ENCODE measurements around the gene ROBO1. TPM values are rescaled to one million over a fixed set of nuclear protein-coding genes. Genes with fewer than 3 reads are reported as not detected.

Gene ROBO1
- total and polyA plus RNA-seq, 2 of the 8 experiments (the other 6 are each of a cell fraction or from before 2014, with no cell fraction given), result 51.4 to 91.0 TPM

GRCh38 chr3:79039192-79039591, 728.6 kb downstream of the ROBO1 start:
- Histone ChIP-seq H3K9ac (replicated peaks in 1 of 4; ENCODE audit: extremely low read depth in 1 of 4, low read depth in 3 of 4, low read length in 3 of 4) (no peak overlapping the region), H2BK120ac (replicated peaks; ENCODE audit: low read depth, low read length) (no peak overlapping the region), H2BK12ac (ENCODE audit: low read depth, low read length) (no peak overlapping the region), H3K4ac (replicated peaks; ENCODE audit: insufficient read length, low read depth, low read length) (no peak overlapping the region), H3K18ac (ENCODE audit: extremely low read depth, low read length) (no peak overlapping the region), H3K9me3 (ENCODE audit: insufficient read depth in 2 of 2, low read depth in 1 of 2, low read length in 1 of 2) (no peaks in the 10 kb centered on the region), H4K91ac (replicated peaks; ENCODE audit: insufficient read length, low read length) (no peak overlapping the region), H2BK15ac (ENCODE audit: low read length) (no peak overlapping the region), H3K36me3 (ENCODE audit: control insufficient read depth in 2 of 4, insufficient read depth in 4 of 4, low read length in 3 of 4) (no peaks in the 10 kb centered on the region), H2AFZ (ENCODE audit: low read length) (no peak overlapping the region), H2BK5ac (ENCODE audit: low read depth, low read length) (no peak overlapping the region), H3K56ac (replicated peaks; ENCODE audit: insufficient read length, low read depth, low read length) (no peak overlapping the region), H3K79me1 (ENCODE audit: low read depth, low read length) (no peaks in the 10 kb centered on the region), H4K20me1 (replicated peaks in 1 of 2; ENCODE audit: control insufficient read depth in 1 of 2, insufficient read depth in 2 of 2, low read length in 2 of 2) (no peaks in the 10 kb centered on the region), H3K27me3 (replicated peaks in 1 of 4; ENCODE audit: control insufficient read depth in 3 of 4, extremely low read depth in 1 of 4, insufficient read depth in 3 of 4, low read length in 3 of 4) (no peaks in the 10 kb centered on the region), H3K4me2 (ENCODE audit: insufficient read depth in 1 of 2, low read depth in 2 of 2, low read length in 2 of 2) (no peak overlapping the region), H3K79me2 (ENCODE audit: control insufficient read depth in 1 of 2, insufficient read depth in 2 of 2, low read length in 2 of 2) (no peaks in the 10 kb centered on the region), H3K23ac (ENCODE audit: insufficient read length) (no peak overlapping the region), H3K4me3 (ENCODE audit: extremely low read depth in 1 of 4, insufficient read depth in 2 of 4, low read depth in 3 of 4, low read length in 4 of 4) (no peak overlapping the region), H3K14ac (ENCODE audit: insufficient read length) (no peak overlapping the region), H3K23me2 (ENCODE audit: low read depth, low read length) (no peaks in the 10 kb centered on the region), H2BK20ac (ENCODE audit: low read length) (no peak overlapping the region), H3K4me1 (replicated peaks in 1 of 4; ENCODE audit: control insufficient read depth in 3 of 4, insufficient read depth in 4 of 4, low read length in 3 of 4) (no peaks in the 10 kb centered on the region), H4K8ac (ENCODE audit: extremely low read depth, insufficient read depth, low read length) (no peak overlapping the region), H4K5ac (ENCODE audit: insufficient read length, low read depth, low read length) (no peak overlapping the region), H2AK5ac (ENCODE audit: low read depth, low read length) (no peak overlapping the region), H3K27ac (ENCODE audit: low read depth, low read length) (no peak overlapping the region)
- no peak for TF ChIP-seq JUND (IDR thresholded peaks at IDR 0.05; ENCODE audit: low read length)
- TF ChIP-seq SIRT6 (IDR thresholded peaks at IDR 0.05; ENCODE audit: low read length), result no peak
- no peak for TF ChIP-seq SAP30 (IDR thresholded peaks at IDR 0.05; ENCODE audit: insufficient read depth, insufficient replicate concordance, low read length)
- TF ChIP-seq BACH1 (IDR thresholded peaks at IDR 0.05; ENCODE audit: low read length), result no peak
- TF ChIP-seq RAD21 (IDR thresholded peaks at IDR 0.05 in 1 of 2, conservative IDR thresholded peaks at IDR 0.05 in 1 of 2; ENCODE audit: low read depth in 2 of 2, low read length in 2 of 2), result no peak
- TF ChIP-seq CEBPB (IDR thresholded peaks at IDR 0.05; ENCODE audit: low read depth, low read length), result no peak
- TF ChIP-seq SIN3A (conservative IDR thresholded peaks at IDR 0.05 in 1 of 2, IDR thresholded peaks at IDR 0.05 in 1 of 2; ENCODE audit: low read depth in 1 of 2, low read length in 2 of 2), result no peak
- no peak for TF ChIP-seq HDAC6 (IDR thresholded peaks at IDR 0.05; ENCODE audit: low read depth, low read length)
- no peak for TF ChIP-seq TCF12 (IDR thresholded peaks at IDR 0.05; ENCODE audit: low read depth, low read length)
- no peak for TF ChIP-seq TAF1 (IDR thresholded peaks at IDR 0.05; ENCODE audit: low read depth, low read length)
- TF ChIP-seq TEAD4 (IDR thresholded peaks at IDR 0.05; ENCODE audit: low read depth, low read length), result no peak
- no peak for TF ChIP-seq SP4 (IDR thresholded peaks at IDR 0.05; ENCODE audit: low read length)
- DNase-seq (ENCODE audit: low read depth in 1 of 2, low spot score in 2 of 2) (no peak), FAIRE-seq (no peak)
- POLR2A ChIA-PET (ENCODE audit: partially characterized antibody), result no interaction called here
- CTCF ChIA-PET (ENCODE audit: partially characterized antibody), result no interaction called here
- WGBS, 2 experiments (ENCODE audit: extremely low coverage in 1 of 2, insufficient coverage in 1 of 2, insufficient read length in 1 of 2, insufficient replicate concordance in 2 of 2, low coverage in 1 of 2, low lambda C conversion rate in 2 of 2, missing lambda C conversion rate in 1 of 2), result 97% methylated on average over 6 of the region's 6 CpGs; no CpG with 5 or more reads in 1 of the 2 experiments
